GM12891 (cell line): ENCODE results near the gene IRX4.

Experiments
- PAX5 ChIP-seq: IDR thresholded peaks from 2 replicates; pipeline ENCODE4 v1.6.1; 2011; ENCODE audit warnings: low read length, moderate library complexity, mild to moderate bottlenecking; ENCODE audit not compliant: insufficient read depth, severe bottlenecking
- POLR2A ChIP-seq: IDR thresholded peaks from 2 replicates; pipeline ENCODE4 v1.6.1; 2011; ENCODE audit warnings: low read depth, low read length, control low read depth
- POLR2AphosphoS5 ChIP-seq: IDR thresholded peaks from 2 replicates; pipeline ENCODE4 v1.6.1; 2011; ENCODE audit warnings: low read depth, low read length, control low read depth
- POU2F2 ChIP-seq: IDR thresholded peaks from 2 replicates; pipeline ENCODE4 v1.6.1; 2011; ENCODE audit warnings: low read depth, mild to moderate bottlenecking, control low read depth, low read length, moderate library complexity
- SPI1 ChIP-seq: IDR thresholded peaks from 2 replicates; pipeline ENCODE4 v1.6.1; 2011; ENCODE audit warnings: low read depth, low read length, control low read depth
- TAF1 ChIP-seq: IDR thresholded peaks from 2 replicates; pipeline ENCODE4 v1.6.1; 2011; ENCODE audit warnings: low read depth, low read length, control low read depth

DNA sequence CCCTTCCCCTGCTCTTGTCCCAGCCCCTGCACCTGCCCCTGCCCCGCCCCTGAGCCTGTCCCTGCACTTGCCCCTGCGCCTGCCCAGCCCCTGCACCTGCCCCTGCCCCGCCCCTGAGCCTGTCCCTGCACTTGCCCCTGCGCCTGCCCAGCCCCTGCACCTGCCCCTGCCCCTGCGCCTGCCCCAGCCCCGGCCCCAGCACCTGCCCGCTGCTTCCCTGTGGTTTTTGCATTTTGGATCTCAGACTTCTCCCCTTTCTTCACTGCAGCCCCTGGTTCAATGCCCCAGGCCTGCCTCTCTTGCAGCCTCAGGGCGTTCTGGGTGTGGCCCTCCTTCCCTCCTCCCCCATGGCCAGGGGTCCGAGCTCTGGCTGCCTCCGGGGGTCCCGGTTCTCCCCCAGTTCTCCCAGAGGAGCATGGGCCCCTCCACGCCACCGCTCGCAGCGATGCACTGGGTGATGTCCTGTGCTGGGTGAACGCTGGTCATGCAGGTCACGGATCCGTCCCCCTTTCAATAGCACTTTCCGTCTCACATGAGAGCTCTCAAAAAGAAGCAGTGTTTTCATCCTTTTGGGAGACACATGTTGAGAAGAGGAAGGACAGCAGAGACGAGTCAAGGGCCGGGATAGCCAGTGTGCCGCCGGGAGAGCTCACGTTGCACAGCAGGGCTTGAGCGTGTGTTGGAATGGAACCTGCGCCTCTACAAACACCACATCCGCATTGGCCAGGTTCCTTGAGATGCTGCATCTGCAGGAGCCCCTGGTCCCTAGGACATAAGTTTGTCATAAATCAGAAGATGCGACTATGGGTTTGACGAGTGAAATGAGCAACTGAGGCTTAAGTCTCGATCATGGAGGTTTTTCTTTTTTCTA lies 44.0 kb upstream of the IRX4 start:
- no peak for TF ChIP-seq POLR2AphosphoS5
- TF ChIP-seq POLR2A, result no peak
- TF ChIP-seq TAF1, result no peak
- no peak for TF ChIP-seq SPI1
- TF ChIP-seq POU2F2, result no peak
- no peak for TF ChIP-seq PAX5
